ENCODE results near the gene ANKRD52. TPM values are rescaled to one million over a fixed set of nuclear protein-coding genes. Genes with fewer than 3 reads are reported as not detected.

The ANKRD52 gene
- total and polyA plus RNA-seq, 8 donors: 8.0 to 25.1 (median 17.5) TPM

- Histone ChIP-seq H3K36me3 (no peaks in the 10 kb centered on the region), H3K27ac (peak overlapping the region; percentile 22 to 51 (median 32)), H3K4me3 (no peak overlapping the region), H3K27me3 (no peaks in the 10 kb centered on the region), H3K9me3 (no peaks in the 10 kb centered on the region), H3K4me1 (peaks cover 0 to 15% (median 3%) of the 10 kb centered on the region in 3 donors)
- ATAC-seq (peak in 1 of 4 donors; percentile 18), FAIRE-seq (no peak), DNase-seq (peak in 2 of 6 donors; percentile 59 to 61)
- WGBS, 2 donors: 42 to 51% methylated on average over 16 of the region's 16 CpGs
- TF ChIP-seq CTCF (IDR thresholded peaks at IDR 0.05): no peak
- intact Hi-C loops (cut with DNase I): no loop called here
These were observed 23.3 kb downstream of the ANKRD52 start for GRCh38 chr12:56234746-56235436.

GRCh38 chr12:56231184-56231582 is 27.0 kb downstream of the ANKRD52 start:
- no peaks in the 10 kb centered on the region for H3K36me3 ChIP-seq
- DNase-seq (peak in 1 of 6 donors; percentile 31), ATAC-seq (peak; percentile 7 to 22 (median 15)), FAIRE-seq (no peak)
- peak overlapping the region; percentile 66 to 71 (median 70) for H3K27ac ChIP-seq
- H3K4me3 ChIP-seq: peak overlapping the region; percentile 16 to 56 (median 44)
- TF ChIP-seq CTCF (IDR thresholded peaks at IDR 0.05): no peak
- whole genome bisulfite sequencing, 2 donors: 26 to 37% methylated on average over 10 to 11 of the region's 11 CpGs
- intact Hi-C loops (cut with DNase I): no loop called here
- H3K4me1 ChIP-seq: peaks cover 0 to 20% (median 9%) of the 10 kb centered on the region in 3 donors
- H3K27me3 ChIP-seq: no peaks in the 10 kb centered on the region
- H3K9me3 ChIP-seq: no peaks in the 10 kb centered on the region

- Histone ChIP-seq H3K27me3 (no peaks in the 10 kb centered on the region), H3K4me1 (peaks cover 0 to 18% (median 8%) of the 10 kb centered on the region in 3 donors), H3K4me3 (peak overlapping the region; percentile 16 to 56 (median 44)), H3K36me3 (no peaks in the 10 kb centered on the region), H3K27ac (peak overlapping the region; percentile 66 to 71 (median 70)), H3K9me3 (no peaks in the 10 kb centered on the region)
- ATAC-seq (peak; percentile 86 to 93 (median 91)), FAIRE-seq (no peak), DNase-seq (peak; percentile 84 to 95 (median 94))
- TF ChIP-seq CTCF (IDR thresholded peaks at IDR 0.05): no peak
- 16 to 20% methylated on average over 8 of the region's 8 CpGs for WGBS, 2 donors
- intact Hi-C loops (cut with DNase I): no loop called here
These were observed 27.6 kb downstream of the ANKRD52 start for GRCh38 chr12:56230432-56231183.

GRCh38 chr12:56229916-56230431 is 28.2 kb downstream of the ANKRD52 start, which contains the start of gene SLC39A5:
SLC39A5 (plus strand) TSS chr12:56230051; CDS start chr12:56231275, 1,224 bp downstream.
- intact Hi-C loops (cut with DNase I): no loop called here
- Histone ChIP-seq H3K4me1 (peaks cover 0 to 13% (median 5%) of the 10 kb centered on the region in 3 donors), H3K27ac (peak within 1 kb of the TSS; percentile 66 to 71 (median 70)), H3K4me3 (peak within 1 kb of the TSS; percentile 16 to 56 (median 44)), H3K36me3 (no peaks in the 10 kb centered on the region), H3K27me3 (no peaks in the 10 kb centered on the region), H3K9me3 (no peaks in the 10 kb centered on the region)
- peak in 1 of 6 donors; percentile 30 for DNase-seq
- peak in 3 of 4 donors; percentile 1 to 12 (median 8) for ATAC-seq
- WGBS, 2 donors: 24 to 25% methylated on average over 4 of the region's 4 CpGs
- no peak for FAIRE-seq
- no peak for TF ChIP-seq CTCF (IDR thresholded peaks at IDR 0.05)

Measured in pancreas (tissue), 10 donors.